Muscle layer of duodenum (tissue), 2 donors: ENCODE data around the gene ST7L.
A peak's percentile ranks its signal among the peaks of the same experiment; 100 is the strongest.

Experiments
- H3K27ac ChIP-seq: one replicate; pipeline ENCODE4 v1.7.0; 2013; ENCODE audit warnings: mild to moderate bottlenecking, low read length
- H3K27me3 ChIP-seq: one replicate; pipeline ENCODE4 v1.7.0; 2013; ENCODE audit warnings: low read depth, mild to moderate bottlenecking, control low read depth, low read length
- H3K36me3 ChIP-seq, 2 donors: one replicate each; pipeline ENCODE4 v1.7.0; 2013; ENCODE audit warnings: low read length in 2 of 2, control low read depth in 1 of 2, mild to moderate bottlenecking in 1 of 2; ENCODE audit not compliant: insufficient read depth in 2 of 2, control insufficient read depth in 1 of 2
- H3K4me1 ChIP-seq, 2 donors: one replicate each; pipeline ENCODE4 v1.7.0; 2013; ENCODE audit warnings: low read length in 2 of 2, mild to moderate bottlenecking in 2 of 2, control low read depth in 1 of 2, moderate library complexity in 1 of 2; ENCODE audit not compliant: insufficient read depth in 2 of 2, control insufficient read depth in 1 of 2
- H3K4me3 ChIP-seq, 2 donors: one replicate each; pipeline ENCODE4 v1.7.0; 2013; ENCODE audit warnings: low read length in 2 of 2, low read depth in 1 of 2, mild to moderate bottlenecking in 1 of 2
- H3K9me3 ChIP-seq, 2 donors: one replicate each; pipeline ENCODE4 v1.7.0; 2013; ENCODE audit warnings: low read length in 2 of 2, control low read depth in 1 of 2, mild to moderate bottlenecking in 1 of 2; ENCODE audit not compliant: control insufficient read depth in 1 of 2
- donor health status: healthy.

The ST7L gene

DNA sequence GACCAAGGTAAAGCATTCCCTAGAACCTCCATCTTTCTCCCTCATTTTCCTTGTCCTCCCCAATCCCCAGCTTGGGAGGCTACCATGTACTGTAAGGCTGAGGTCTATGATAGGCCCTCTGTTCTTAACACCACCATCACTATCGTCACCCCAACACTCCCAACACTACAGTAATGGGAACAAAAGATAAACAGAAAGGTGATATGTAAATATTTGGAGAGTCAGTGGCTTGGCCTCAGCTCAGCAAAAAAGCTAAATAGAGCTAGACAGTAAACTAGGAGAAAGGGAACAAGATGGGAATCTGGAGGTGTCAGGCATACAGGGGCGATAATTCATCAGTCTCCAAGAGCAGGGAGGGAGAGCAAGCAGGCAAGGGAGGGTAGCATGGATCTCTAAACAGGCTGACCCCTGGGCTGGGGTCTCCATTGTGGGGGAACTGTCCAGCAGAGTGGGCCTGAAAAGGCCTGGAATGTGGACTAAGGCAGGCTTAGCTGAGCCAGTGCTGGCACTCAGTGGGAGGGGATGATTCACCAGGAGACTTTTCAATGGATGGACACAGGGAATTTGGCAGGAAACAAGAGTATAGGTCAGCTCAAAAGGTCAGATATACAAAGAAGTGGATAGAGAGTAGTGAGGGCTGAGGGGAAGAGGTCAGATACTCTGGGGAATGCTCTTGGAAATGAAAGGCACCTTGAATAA, 103.5 kb downstream of the ST7L start:
- peaks cover 0 to 4% of the 10 kb centered on the region in 2 donors for H3K4me1 ChIP-seq
- no peaks in the 10 kb centered on the region for H3K9me3 ChIP-seq
- H3K27ac ChIP-seq, result no peak overlapping the region
- no peak overlapping the region for H3K4me3 ChIP-seq
- no peaks in the 10 kb centered on the region for H3K27me3 ChIP-seq
- H3K36me3 ChIP-seq, result no peaks in the 10 kb centered on the region

DNA sequence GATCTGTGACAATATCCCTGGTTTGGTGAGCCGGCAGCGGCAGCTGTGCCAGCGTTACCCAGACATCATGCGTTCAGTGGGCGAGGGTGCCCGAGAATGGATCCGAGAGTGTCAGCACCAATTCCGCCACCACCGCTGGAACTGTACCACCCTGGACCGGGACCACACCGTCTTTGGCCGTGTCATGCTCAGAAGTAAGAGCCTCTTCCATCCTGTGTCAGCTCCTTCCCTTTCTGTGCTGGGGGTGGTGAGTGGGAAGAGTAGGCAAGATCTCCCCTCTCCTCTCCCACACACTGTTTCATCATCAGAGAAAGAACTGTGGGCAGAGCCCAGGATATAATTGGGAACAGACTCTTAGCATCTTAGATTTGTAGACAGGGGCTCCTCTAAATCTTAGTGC, 104.0 kb downstream of the ST7L start:
- no peaks in the 10 kb centered on the region for H3K9me3 ChIP-seq
- H3K27me3 ChIP-seq, result peaks cover 5% of the 10 kb centered on the region
- no peak overlapping the region for H3K4me3 ChIP-seq
- no peaks in the 10 kb centered on the region for H3K36me3 ChIP-seq
- no peak overlapping the region for H3K27ac ChIP-seq
- peaks cover 0 to 4% of the 10 kb centered on the region in 2 donors for H3K4me1 ChIP-seq

DNA sequence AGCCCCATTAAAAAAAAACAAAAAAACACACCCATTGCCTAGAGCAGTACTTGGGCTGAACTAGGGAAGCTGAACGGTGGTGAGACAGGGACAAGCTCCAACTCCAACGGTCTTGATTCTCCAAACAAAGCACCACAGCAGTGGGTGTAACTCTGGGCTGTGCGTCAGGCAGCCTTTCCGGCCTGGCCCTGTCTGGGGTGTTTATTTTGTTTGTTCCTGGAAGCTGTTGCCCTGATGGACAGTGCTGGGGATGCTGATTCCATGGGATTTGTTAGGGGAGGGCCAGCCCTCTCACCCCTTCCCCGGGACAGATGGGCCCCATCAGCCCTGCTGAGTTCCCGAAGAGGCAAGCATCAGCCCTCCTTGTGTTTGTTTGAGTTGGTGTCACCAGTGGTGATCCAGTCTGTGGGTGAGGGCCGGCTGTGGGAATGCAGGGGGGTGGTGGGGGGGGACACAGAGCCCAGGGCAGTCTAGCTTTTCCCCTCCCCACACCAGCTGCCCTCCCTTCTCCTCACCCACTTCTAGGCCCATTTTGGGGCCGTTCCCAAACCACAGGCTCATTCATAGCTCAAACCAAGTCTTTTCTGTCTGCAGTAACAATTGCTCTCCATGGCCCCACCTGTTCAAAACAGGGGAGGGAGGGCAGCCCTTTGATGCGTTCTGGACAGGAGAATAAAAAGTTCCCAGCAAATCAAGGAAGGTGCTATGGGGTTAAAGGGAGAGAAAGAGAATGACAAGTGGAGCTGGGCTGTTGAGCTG, 105.7 kb downstream of the ST7L start:
- no peaks in the 10 kb centered on the region for H3K36me3 ChIP-seq
- H3K27me3 ChIP-seq, result peaks cover 12% of the 10 kb centered on the region
- peak overlapping the region; percentile 14 for H3K27ac ChIP-seq
- H3K9me3 ChIP-seq, result no peaks in the 10 kb centered on the region
- H3K4me3 ChIP-seq, result no peak overlapping the region
- peaks cover 0 to 6% of the 10 kb centered on the region in 2 donors for H3K4me1 ChIP-seq

DNA sequence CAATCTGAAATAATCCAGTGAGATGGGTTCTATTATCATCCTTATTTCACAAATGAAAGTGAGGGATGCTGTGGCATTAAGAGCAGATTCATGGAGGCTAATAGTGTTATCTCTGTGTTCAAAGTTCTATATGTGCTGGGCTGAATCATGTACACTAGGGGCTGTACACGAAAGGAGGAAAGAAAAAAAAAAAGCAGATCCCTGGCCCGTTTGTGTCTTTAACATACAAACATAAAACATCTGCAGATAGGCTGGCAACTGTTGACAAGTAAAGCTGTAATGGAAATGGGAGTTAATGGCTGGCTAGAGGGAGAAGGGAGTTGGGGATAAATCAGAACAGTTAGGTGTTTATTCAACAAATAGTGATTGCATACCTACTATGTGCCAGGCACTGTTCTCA, 107.0 kb downstream of the ST7L start:
- H3K9me3 ChIP-seq, result no peaks in the 10 kb centered on the region
- peaks cover 20% of the 10 kb centered on the region for H3K27me3 ChIP-seq
- H3K4me1 ChIP-seq, result peaks cover 4 to 15% of the 10 kb centered on the region in 2 donors
- H3K4me3 ChIP-seq, result no peak overlapping the region
- H3K27ac ChIP-seq, result no peak overlapping the region
- H3K36me3 ChIP-seq, result no peaks in the 10 kb centered on the region

DNA sequence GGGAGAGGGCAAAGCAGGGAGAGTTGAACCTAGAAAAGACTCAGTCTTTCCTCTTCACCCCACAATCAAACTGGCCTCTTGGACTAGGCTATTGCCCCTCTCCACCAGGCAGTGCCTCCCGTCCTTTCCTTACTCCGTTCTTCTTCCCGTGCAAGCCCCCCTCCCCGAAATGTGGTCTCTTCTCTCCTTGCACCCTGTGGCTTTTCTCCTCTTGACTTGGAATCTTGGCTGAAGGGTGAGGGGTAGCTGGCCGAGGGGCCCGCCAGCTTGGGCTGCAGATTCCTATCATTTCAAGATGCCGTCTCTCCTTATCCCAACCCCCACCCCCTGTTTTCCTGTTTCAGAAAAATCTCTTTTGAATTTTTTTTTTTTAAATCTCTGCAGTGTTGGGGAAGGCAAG, 108.6 kb downstream of the ST7L start:
- Histone ChIP-seq H3K27ac (no peak overlapping the region), H3K36me3 (no peaks in the 10 kb centered on the region), H3K4me1 (peaks cover 4 to 12% of the 10 kb centered on the region in 2 donors), H3K27me3 (peaks cover 20% of the 10 kb centered on the region), H3K4me3 (no peak overlapping the region), H3K9me3 (no peaks in the 10 kb centered on the region)

DNA sequence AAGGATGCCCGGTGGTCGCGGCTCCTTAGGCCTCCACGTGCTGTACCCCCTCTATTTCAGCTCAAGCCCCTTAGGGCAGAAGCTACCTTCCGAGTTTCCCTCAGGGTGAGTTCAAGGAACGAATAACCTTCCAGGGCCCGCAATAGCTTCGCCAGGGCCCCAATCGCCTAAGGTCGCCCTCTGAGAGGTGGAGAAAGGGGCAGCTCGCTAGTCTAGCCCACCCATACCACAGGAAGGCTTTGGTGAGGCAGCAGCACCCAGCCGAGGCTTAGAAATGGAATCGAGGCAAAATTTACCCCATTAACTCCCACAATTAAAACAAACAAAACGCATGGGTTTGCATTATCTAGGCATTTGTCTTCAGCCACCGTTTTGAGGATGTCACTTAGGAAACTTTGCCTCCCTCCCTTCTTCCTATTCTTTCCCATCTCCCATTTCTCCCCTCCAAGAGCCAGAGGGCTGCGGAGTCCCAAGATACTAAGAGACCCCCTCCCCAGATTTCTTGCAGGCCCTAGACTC, 109.2 kb downstream of the ST7L start:
- Histone ChIP-seq H3K4me1 (peaks cover 4 to 11% of the 10 kb centered on the region in 2 donors), H3K27me3 (peaks cover 20% of the 10 kb centered on the region), H3K9me3 (no peaks in the 10 kb centered on the region), H3K27ac (no peak overlapping the region), H3K36me3 (no peaks in the 10 kb centered on the region), H3K4me3 (peak overlapping the region in 1 of 2 donors; percentile 19)

DNA sequence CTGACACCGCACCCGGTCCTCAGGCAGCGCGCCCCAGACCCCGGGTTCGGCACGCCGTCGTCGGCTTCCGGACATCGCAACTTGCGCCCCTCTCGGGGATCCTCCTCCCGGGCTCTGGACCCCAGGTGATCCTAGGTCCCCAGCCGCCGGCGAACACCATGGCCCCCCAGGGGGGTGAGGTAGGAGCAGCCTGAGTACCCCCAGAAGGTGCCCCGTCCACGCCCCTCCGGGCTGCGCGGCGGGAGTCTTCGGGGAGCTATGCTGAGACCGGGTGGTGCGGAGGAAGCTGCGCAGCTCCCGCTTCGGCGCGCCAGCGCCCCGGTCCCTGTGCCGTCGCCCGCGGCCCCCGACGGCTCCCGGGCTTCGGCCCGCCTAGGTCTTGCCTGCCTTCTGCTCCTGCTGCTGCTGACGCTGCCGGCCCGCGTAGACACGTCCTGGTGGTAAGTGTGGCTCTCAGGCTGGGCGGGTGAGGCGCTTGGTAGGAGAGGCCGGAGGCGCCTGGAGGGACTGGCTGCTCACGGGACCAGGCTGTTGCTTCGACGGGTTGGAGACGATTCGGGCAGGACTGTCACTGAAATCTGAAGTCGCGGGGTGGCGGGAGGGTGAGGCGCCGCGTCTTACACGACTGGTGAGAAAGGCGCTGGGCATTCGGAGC, 109.8 kb downstream of the ST7L start:
- Histone ChIP-seq H3K27me3 (peaks cover 20% of the 10 kb centered on the region), H3K36me3 (no peaks in the 10 kb centered on the region), H3K4me3 (peak overlapping the region in 1 of 2 donors; percentile 72), H3K27ac (no peak overlapping the region), H3K4me1 (peaks cover 4 to 11% of the 10 kb centered on the region in 2 donors), H3K9me3 (no peaks in the 10 kb centered on the region)

DNA sequence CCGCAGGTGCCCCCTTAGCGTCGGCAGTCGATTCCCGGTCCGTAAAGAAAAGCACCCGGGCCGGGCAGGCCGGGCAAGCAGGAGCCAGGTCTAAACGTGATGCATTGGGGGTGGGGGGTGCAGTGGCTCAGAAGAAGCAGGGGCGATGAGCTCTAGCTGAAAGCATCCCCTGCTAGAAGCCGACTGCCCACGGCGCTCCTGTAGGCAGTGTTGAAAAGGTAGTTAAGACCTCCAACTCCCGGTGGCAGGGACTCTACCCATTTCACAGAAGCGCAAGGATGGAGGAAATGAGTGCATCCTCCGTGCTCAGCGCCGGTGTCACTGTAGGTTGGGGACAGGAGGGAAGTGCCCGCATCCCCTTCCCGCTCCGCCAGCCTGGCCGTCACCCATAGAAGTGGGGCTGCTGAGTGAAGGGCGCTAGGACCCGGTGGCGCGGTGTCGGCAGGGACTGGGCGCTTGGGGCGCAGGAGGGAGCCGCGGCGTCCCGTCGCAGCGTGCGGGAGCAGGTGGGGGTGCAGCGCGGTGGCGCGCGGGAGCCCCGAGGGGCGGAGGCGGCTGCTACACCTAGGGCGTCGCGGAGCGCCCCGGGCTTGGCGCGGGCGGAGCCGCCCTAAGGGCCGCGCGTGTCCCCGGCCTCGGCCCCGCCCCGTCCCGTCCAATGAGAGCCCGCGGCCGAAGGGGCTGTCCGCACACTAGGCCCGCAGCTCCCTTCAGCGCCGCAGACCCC, 110.5 kb downstream of the ST7L start, which contains the start of gene WNT2B:
TSS of gene WNT2B (plus strand) at position 688 of the 727 bp plus-strand sequence. CDS start 298 bp downstream, outside the sequence.
- H3K27ac ChIP-seq, result no peak within 1 kb of the TSS

DNA sequence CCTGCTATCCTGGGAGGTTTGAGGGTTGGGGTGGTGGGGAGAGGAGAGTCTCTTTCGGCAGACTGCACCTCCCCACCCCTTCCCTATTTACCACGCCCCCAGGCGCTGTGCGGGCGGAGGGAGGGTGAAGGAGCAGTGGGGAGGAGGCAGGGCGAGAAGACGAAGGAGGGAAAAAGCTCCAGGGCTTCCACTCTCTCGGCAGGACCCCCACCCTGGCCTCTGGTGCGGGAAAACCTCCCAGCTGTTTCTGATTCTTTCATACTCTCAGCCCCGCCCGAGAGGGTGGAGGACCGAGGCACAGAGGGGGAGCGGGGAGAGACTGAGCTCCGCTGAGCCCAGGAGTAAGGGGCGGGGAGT, 111.0 kb downstream of the ST7L start:
- H3K4me3 ChIP-seq, result peak overlapping the region; percentile 54 to 72
- H3K4me1 ChIP-seq, result peaks cover 4 to 11% of the 10 kb centered on the region in 2 donors
- H3K9me3 ChIP-seq, result no peaks in the 10 kb centered on the region
- H3K27ac ChIP-seq, result no peak overlapping the region
- H3K27me3 ChIP-seq, result peaks cover 22% of the 10 kb centered on the region
- no peaks in the 10 kb centered on the region for H3K36me3 ChIP-seq

More for the DNA sequence above, 110.5 kb downstream of the ST7L start, which contains the start of gene WNT2B:
- peaks cover 4 to 11% of the 10 kb centered on the region in 2 donors for H3K4me1 ChIP-seq
- H3K27me3 ChIP-seq, result peaks cover 20% of the 10 kb centered on the region
- H3K36me3 ChIP-seq, result no peaks in the 10 kb centered on the region
- H3K4me3 ChIP-seq, result peak within 1 kb of the TSS; percentile 54 to 72
- H3K9me3 ChIP-seq, result no peaks in the 10 kb centered on the region

DNA sequence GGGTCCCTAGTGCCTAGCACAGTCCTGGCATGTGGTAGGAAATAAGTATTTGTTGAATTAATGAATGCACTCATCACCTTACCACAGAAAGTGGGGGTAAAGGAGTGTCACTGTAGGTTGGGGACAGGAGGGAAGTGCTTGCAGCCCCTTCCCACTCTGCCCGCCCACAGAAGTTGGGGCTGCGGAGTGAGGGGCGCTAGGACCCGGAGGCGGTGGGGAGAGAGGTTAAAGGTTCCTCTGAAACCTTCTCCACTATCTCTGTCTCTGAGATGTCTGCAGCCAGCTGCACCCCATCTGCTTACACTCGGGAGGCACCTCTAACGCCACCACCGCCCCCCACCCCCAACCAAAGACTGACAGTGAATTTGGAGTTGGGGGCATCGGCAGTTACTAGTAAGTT, 111.6 kb downstream of the ST7L start:
- no peaks in the 10 kb centered on the region for H3K9me3 ChIP-seq
- H3K4me1 ChIP-seq, result peaks cover 4 to 15% of the 10 kb centered on the region in 2 donors
- no peak overlapping the region for H3K27ac ChIP-seq
- peak overlapping the region in 1 of 2 donors; percentile 72 for H3K4me3 ChIP-seq
- H3K27me3 ChIP-seq, result peaks cover 28% of the 10 kb centered on the region
- H3K36me3 ChIP-seq, result no peaks in the 10 kb centered on the region
